GM12878 (cell line): ENCODE measurements around the gene GPAT2. TPM values are rescaled to one million over a fixed set of nuclear protein-coding genes. Genes with fewer than 3 reads are reported as not detected.
"Not testable (repeated sequence)": the region's sequence is repeated elsewhere in the genome, so short reads cannot be mapped to it uniquely, and the experiment has no call there.

Source experiments
- ATAC-seq: fragments of 200-7000 bp; cut with Tn5 transposase; 3 replicates; pipeline ENCODE4 v1.9.1; 2020; ENCODE audit warnings: mild to moderate bottlenecking, moderate library complexity
- BruUV-seq: library from RNA; stranded (reverse); fragments of 400-500 nt; replicated peaks from 2 replicates; lab custom pipeline; 2021; lab: Mats Ljungman, UMichigan
- CTCF ChIA-PET: fragments of 300-600 bp; sonication (Branson Sonifier 250); formaldehyde crosslinking; extraction: SDS; loops from one replicate; lab custom pipeline; 2021; ENCODE audit warnings: inconsistent platforms; lab: Yijun Ruan, JAX
- POLR2A ChIA-PET: fragments of 350-600 bp; formaldehyde crosslinking; extraction: SDS; loops from one replicate; lab custom pipeline; 2021; ENCODE audit warnings: inconsistent platforms; lab: Charles Lee
- RAD21 ChIA-PET: fragments of 300-600 bp; sonication (Branson Sonifier 250); formaldehyde crosslinking; loops from one replicate; lab custom pipeline; 2023; ENCODE audit warnings: antibody characterized with exemption; ENCODE audit not compliant: unreplicated experiment; lab: Charles Lee
- SMC1A ChIA-PET: fragments of 300-600 bp; sonication (Branson Sonifier 250); formaldehyde crosslinking; loops from one replicate; lab custom pipeline; 2023; ENCODE audit not compliant: unreplicated experiment, uncharacterized antibody; lab: Charles Lee
- DNase-seq: peaks from one replicate; pipeline ENCODE4 v3.0.0-alpha.2; 2011; ENCODE audit warnings: low read depth, low spot score
- FAIRE-seq: peaks from 3 replicates; lab custom pipeline; 2011; peaks lifted over from hg19 to GRCh38; lab: Jason Lieb, UNC
- H2AFZ ChIP-seq: 2 replicates; pipeline ENCODE4 v1.6.0; 2011; ENCODE audit warnings: low read depth, low read length, control low read depth; ENCODE audit not compliant: control insufficient read depth
- H3K27ac ChIP-seq: 2 replicates; pipeline ENCODE4 v1.5.1; 2011; ENCODE audit warnings: control low read depth; ENCODE audit not compliant: control insufficient read depth, insufficient read depth
- H3K27me3 ChIP-seq, 2 experiments: replicated peaks in 1 of 2; 2 replicates each; pipeline versions ENCODE4 v1.6.0 to v1.6.1; 2011; ENCODE audit warnings: low read length in 1 of 2; ENCODE audit not compliant: control insufficient read depth in 2 of 2, insufficient read depth in 2 of 2
- H3K36me3 ChIP-seq, 2 experiments: 2 replicates each; pipeline ENCODE4 v1.5.1; 2011; ENCODE audit warnings: low read length in 1 of 2; ENCODE audit not compliant: control insufficient read depth in 2 of 2, insufficient read depth in 2 of 2
- H3K4me1 ChIP-seq: 2 replicates; pipeline ENCODE4 v1.6.1; 2011; ENCODE audit warnings: mild to moderate bottlenecking, low read length, moderate library complexity, mixed read lengths; ENCODE audit not compliant: control insufficient read depth, insufficient read depth
- H3K4me2 ChIP-seq: 2 replicates; pipeline ENCODE4 v1.6.0; 2011; ENCODE audit warnings: control low read depth; ENCODE audit not compliant: control insufficient read depth, insufficient read depth
- H3K4me3 ChIP-seq: fragments of 200-600 bp; sonication (generic); 2 replicates; pipeline ENCODE4 v1.5.1; 2016
- H3K79me2 ChIP-seq: 2 replicates; pipeline ENCODE4 v1.6.0; 2011; ENCODE audit warnings: low read length; ENCODE audit not compliant: control insufficient read depth, insufficient read depth
- H3K9ac ChIP-seq: 2 replicates; pipeline ENCODE4 v1.8.0; 2011; ENCODE audit warnings: low read length, control low read depth, mixed read lengths; ENCODE audit not compliant: control insufficient read depth, insufficient read depth
- H3K9me3 ChIP-seq: replicated peaks from 3 replicates; pipeline ENCODE4 v1.5.1; 2011; ENCODE audit warnings: mild to moderate bottlenecking, low read length; ENCODE audit not compliant: control insufficient read depth, insufficient read depth
- H4K20me1 ChIP-seq: 2 replicates; pipeline ENCODE4 v1.6.0; 2011; ENCODE audit not compliant: control insufficient read depth, insufficient read depth
- WGBS: methylation state at CpG from one replicate; pipeline ENCODE4 v1.1.6; 2016; ENCODE audit warnings: low lambda C conversion rate; ENCODE audit not compliant: insufficient replicate concordance, insufficient coverage; ENCODE audit errors: missing lambda C conversion rate; 5-methylcytosine and 5-hydroxymethylcytosine counted together
- in situ Hi-C: fragments of 300-500 bp; cut with MboI; formaldehyde crosslinking; loops from 9 replicates; pipeline ENCODE4 v1.14.3; 2018; ENCODE audit warnings: mixed read lengths
- intact Hi-C: fragments of 100-400 bp; cut with micrococcal nuclease; formaldehyde crosslinking; loops from one replicate; pipeline ENCODE4 v1.14.2; 2022; ENCODE audit not compliant: unreplicated experiment
- polyA plus RNA-seq, 11 experiments: library from polyadenylated mRNA; depleted of rRNA in 4 of 11; unstranded in 6 of 11; stranded (reverse) in 5 of 11; fragments of >200 nt; fragmentation: Nextera tagmentation in 4 of 11; fragmentation: Illumina TruSeq in 1 of 11; extraction: Ambion mirVana in 4 of 11; extraction: Trizol in 1 of 11; gene quantifications; 1 replicate in 1 of 11; 2 replicates in 10 of 11; pipeline versions ENCODE4 v1.2.1 to v1.2.3, GENCODE V29; 2011 to 2016; ENCODE audit warnings: inconsistent platforms in 2 of 11, missing spikeins in 2 of 11, low read depth in 1 of 11
- total RNA-seq, 4 experiments: library from RNA; depleted of rRNA in 3 of 4; stranded (reverse); fragments of >200 nt in 3 of 4; fragmentation: Illumina TruSeq in 1 of 4; extraction: Trizol in 1 of 4; gene quantifications; 2 replicates each; pipeline versions ENCODE4 v1.2.1 to v1.2.3, GENCODE V29; 2013 to 2021

Gene GPAT2
- total and polyA plus RNA-seq, 10 of the 15 experiments (the other 5 are each of a cell fraction or from before 2014, with no cell fraction given): 0.04 to 0.05 TPM; not detected in 8

DNA sequence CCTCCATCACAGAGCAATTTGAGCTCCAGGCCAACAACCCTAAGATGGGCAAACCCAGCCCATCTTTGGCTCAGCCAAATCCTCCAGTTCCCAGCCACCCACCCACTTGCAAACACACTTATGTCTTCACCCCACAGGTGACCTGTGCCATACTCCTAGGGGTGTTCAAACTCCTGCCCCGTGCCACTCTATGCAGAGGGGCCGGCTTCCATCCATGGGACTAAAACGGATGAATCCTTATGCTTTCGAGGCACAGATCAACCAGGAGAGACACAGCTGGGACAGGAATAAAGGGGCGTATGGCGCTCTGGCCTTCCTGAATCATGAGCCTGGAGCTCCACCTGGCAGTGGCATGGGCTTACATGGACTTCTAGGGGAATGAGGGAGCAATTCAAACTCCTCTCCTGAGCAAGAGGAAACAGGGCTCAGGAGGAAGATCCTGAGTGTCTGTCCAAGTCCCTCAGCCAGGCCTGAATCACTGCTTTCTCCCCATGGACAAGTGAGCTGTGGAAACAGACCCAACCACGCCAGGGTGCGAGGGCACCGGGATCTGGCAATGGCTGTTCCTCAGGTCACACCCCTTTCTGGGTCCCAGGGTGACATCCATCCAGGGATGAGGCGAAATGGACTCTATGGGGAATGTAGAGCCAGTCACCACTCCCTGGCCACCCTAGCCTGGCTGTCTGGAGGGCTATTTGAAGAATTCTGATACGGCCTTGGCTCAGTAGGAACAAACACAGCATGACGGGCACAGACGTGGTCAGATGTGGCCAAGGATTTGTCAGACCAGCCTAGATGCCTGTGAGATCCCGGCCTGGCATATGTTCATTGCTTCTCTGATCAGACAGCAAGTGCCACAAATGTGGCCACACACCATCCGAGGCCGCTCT lies 36.6 kb upstream of the GPAT2 start:
- not testable (repeated sequence) for ATAC-seq
- CTCF ChIA-PET: interaction anchor here (1.9 kb wide), 1 partner anchor 49 kb away, joined by 4 read pairs; no protein-coding TSS in a partner anchor
- in situ Hi-C loops: loop anchor here (10.0 to 25.0 kb wide), 2 partner anchors 57 to 1941 kb away; no protein-coding TSS in a partner anchor

GRCh38 chr2:96070351-96070750 lies 35.6 kb upstream of the GPAT2 start:
- H3K27ac ChIP-seq, intact Hi-C loops, H3K36me3 ChIP-seq, POLR2A ChIA-PET, H3K27me3 ChIP-seq, H3K4me2 ChIP-seq, FAIRE-seq, RAD21 ChIA-PET, H3K9me3 ChIP-seq, H3K9ac ChIP-seq, H3K79me2 ChIP-seq, H4K20me1 ChIP-seq, SMC1A ChIA-PET, H3K4me3 ChIP-seq, BruUV-seq, H3K4me1 ChIP-seq, H2AFZ ChIP-seq, CTCF ChIA-PET, ATAC-seq, DNase-seq: not testable (repeated sequence)
- 44% methylated on average over 4 of the region's 5 CpGs for WGBS
- in situ Hi-C loops: loop anchor here (10.0 to 25.0 kb wide), 2 partner anchors 56 to 1942 kb away; no protein-coding TSS in a partner anchor

More for the DNA sequence above, 36.6 kb upstream of the GPAT2 start:
- H2AFZ ChIP-seq, H3K4me1 ChIP-seq, intact Hi-C loops, SMC1A ChIA-PET, DNase-seq, H3K36me3 ChIP-seq, RAD21 ChIA-PET, H3K27ac ChIP-seq, H3K9ac ChIP-seq, POLR2A ChIA-PET, H3K4me3 ChIP-seq, H3K27me3 ChIP-seq, H3K4me2 ChIP-seq, H4K20me1 ChIP-seq, FAIRE-seq, BruUV-seq, H3K79me2 ChIP-seq, H3K9me3 ChIP-seq: not testable (repeated sequence)
- 22% methylated on average over 15 of the region's 16 CpGs for WGBS

DNA sequence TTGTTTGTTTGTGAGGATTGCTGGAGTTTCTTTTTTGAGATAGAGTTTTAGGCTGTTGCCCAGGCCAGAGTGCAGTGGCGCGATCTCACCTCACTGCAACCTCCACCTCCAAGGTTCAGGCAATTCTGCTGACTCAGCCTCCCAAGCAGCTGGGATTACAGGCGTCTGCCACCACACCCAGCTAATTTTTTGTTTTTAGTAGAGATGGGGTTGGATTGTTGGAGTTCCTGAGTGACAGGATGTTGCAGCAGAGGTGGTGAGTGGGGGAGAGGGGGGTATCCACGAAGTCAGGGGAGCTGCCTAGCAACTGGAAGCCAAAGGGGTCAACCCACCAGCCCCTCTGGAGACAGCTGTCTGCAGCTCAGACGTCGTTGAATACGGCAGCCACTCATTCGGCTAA lies 35.2 kb upstream of the GPAT2 start:
- H3K27ac ChIP-seq, RAD21 ChIA-PET, H2AFZ ChIP-seq, SMC1A ChIA-PET, H3K4me1 ChIP-seq, H3K9ac ChIP-seq, H3K9me3 ChIP-seq, DNase-seq, BruUV-seq, H3K4me2 ChIP-seq, ATAC-seq, POLR2A ChIA-PET, FAIRE-seq, H4K20me1 ChIP-seq, CTCF ChIA-PET, H3K4me3 ChIP-seq, H3K27me3 ChIP-seq, intact Hi-C loops, H3K79me2 ChIP-seq, H3K36me3 ChIP-seq: not testable (repeated sequence)
- in situ Hi-C loops: loop anchor here (10.0 to 25.0 kb wide), 6 partner anchors 55 to 1942 kb away; partner anchors contain the start of genes ACTR1B and C2orf92
- WGBS: 27% methylated on average over 6 of the region's 8 CpGs
